HG03108 (cell line): Measurements from ENCODE around the gene TMC5.
"Not testable (repeated sequence)": the region's sequence is repeated elsewhere in the genome, so short reads cannot be mapped to it uniquely, and the experiment has no call there.

Experiments used
- ATAC-seq: cut with Tn5 transposase; IDR thresholded peaks from one replicate; pipeline ENCODE4 v1.9.1; 2021; ENCODE audit warnings: moderate library complexity; ENCODE audit not compliant: unreplicated experiment

Gene TMC5

GRCh38 chr16:19406891-19407491 is 10.7 kb upstream of the TMC5 start:
- no peak for ATAC-seq

GRCh38 chr16:19410435-19411171 is 7.1 kb upstream of the TMC5 start:
- no peak for ATAC-seq

GRCh38 chr16:19411298-19411697 is 6.4 kb upstream of the TMC5 start:
- ATAC-seq = no peak

DNA sequence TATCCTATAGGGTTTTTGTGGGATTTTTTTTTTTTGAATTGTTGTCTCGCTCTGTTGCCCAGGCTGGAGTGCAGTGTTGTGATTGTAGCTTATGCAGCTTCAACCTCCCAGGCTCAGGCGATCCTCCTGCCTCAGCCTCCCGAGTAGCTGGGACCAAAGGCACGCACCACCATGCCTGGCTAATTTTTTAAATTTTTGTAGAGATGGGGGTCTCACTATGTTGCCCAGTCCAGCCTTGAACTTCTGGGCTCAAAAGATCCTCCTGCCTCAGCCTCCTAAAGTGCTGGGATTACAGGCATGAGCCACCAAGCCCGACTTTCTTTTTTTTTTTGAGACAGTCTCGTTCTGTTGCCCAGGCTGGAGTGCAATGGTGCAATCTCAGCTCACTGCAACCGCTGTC is 5.6 kb upstream of the TMC5 start:
- not testable (repeated sequence) for ATAC-seq

DNA sequence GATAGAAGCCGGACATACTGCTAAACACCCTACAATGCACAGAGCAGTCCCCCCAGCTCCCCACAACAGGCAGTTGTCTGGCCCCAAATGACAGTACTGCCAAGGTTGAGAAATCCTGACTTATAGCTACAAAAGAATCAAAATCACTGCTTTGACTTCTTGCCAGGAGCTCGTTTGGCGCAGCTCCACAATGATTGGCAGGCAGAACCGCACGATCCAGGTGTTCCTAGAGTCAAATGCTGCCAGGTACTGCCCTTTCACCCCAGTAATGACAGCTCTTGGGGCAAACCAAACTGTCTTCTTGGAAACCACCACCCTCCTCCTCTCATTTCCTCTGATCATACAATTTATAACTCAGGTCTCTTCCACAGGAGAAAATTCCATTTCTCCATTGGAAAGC is 2.2 kb upstream of the TMC5 start:
- ATAC-seq = no peak

DNA sequence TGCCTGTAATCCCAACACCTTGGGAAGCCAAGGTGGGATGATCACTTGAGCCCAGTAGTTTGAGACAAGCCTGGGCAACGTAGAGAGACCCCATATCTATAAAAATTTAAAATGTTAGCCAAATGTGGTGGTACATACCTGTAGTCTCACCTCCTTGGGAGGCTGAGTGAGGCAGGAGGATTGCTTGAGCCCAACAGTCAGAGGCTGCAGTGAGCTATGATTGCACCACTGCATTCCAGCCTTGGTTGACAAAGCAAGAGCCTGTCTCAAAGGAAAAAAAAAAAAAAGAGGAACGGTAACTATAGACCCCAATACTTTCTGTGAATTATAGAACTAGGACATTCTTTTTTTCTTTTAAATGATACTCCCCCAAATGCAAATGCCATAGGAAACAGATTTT is 1.8 kb upstream of the TMC5 start:
- ATAC-seq = no peak

DNA sequence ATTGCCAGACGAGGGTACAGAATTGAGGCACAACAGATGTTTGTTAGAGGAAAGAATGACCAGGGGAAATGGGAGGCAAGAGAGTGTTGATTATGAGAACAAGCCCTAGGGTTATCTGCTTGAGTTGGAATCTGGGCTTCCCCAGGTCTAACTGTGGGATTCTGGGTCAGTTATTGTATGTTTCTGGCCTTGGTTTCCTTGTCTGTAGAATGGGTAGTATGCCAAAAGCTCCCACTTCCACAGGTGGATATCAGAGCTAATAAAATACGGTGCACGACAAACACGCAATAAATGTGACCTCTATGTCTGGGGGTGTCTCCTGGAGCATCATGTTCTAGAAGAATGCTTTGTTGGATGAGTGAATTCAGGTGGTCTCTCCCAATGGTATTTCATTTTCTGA is 517 bp downstream of the TMC5 start:
- no peak for ATAC-seq

DNA sequence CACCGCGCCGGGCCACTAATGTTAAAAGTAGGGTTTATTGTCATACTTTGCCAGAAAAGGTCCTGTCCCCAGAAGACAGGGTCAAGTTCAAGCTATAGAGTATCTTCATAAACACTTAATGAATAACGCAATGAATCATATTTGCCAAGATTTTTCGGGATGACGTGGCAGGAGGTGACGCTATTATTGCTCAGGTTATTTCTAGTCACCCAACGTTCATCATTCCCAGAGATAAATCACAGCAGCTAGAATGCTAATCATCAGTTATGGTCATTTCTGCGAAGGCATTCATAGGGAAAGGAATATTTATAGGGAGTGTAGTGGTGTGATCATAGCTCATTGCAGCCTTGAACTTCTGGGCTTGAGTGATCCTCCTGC is 2.0 kb downstream of the TMC5 start:
- ATAC-seq = no peak

GRCh38 chr16:19424478-19424877 is 6.8 kb downstream of the TMC5 start:
- ATAC-seq = no peak

- ATAC-seq = no peak
Observed at GRCh38 chr16:19430345-19430744, 12.7 kb downstream of the TMC5 start.

- no peak for ATAC-seq
Observed at GRCh38 chr16:19431636-19432340, 14.1 kb downstream of the TMC5 start.

- ATAC-seq = no peak
Observed at GRCh38 chr16:19432429-19432828, 14.7 kb downstream of the TMC5 start.

DNA sequence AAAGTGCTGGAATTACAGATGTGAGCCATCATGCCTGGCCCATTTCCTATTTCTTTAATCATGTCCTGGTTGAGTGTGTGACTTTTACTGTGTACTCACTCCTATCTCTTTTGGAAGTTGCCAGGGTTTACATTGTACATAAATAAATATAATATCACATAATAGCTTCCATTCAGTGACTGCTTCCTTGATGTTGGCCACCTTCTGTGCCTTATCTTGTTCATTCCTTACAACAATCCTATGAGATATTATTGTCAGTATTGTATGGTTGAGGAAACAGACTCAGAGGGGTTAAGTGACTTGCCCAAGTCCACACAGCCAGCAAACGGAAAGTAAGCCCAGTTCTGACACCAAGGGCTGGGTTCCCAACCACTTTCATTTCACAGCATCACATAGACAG is 16.9 kb downstream of the TMC5 start:
- ATAC-seq = no peak

- ATAC-seq = no peak
Observed at GRCh38 chr16:19436540-19436939, 18.9 kb downstream of the TMC5 start.

- no peak for ATAC-seq
Observed at GRCh38 chr16:19437280-19437679, 19.6 kb downstream of the TMC5 start.

DNA sequence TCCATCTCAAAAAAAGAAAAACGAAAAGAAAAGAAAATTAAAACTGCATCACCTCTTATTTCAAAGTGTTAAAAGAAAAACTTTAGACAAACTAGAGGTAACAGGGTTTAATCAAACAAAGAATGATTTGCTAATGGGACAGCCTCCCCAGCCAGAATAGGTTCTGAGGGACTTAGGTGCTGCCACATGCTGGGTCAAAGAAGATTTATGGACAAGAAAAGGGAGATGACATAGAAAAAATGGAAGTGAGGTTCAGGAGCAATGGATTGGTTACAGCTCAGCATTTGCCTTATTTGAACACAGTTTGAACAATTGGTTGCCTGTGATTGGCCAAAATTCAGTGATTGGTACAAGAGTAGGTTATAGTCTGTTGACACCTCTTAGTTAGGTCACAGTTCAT is 21.1 kb downstream of the TMC5 start:
- no peak for ATAC-seq

GRCh38 chr16:19439483-19439882 is 21.8 kb downstream of the TMC5 start:
- no peak for ATAC-seq

- no peak for ATAC-seq
Observed at GRCh38 chr16:19443659-19444058, 26.0 kb downstream of the TMC5 start.

DNA sequence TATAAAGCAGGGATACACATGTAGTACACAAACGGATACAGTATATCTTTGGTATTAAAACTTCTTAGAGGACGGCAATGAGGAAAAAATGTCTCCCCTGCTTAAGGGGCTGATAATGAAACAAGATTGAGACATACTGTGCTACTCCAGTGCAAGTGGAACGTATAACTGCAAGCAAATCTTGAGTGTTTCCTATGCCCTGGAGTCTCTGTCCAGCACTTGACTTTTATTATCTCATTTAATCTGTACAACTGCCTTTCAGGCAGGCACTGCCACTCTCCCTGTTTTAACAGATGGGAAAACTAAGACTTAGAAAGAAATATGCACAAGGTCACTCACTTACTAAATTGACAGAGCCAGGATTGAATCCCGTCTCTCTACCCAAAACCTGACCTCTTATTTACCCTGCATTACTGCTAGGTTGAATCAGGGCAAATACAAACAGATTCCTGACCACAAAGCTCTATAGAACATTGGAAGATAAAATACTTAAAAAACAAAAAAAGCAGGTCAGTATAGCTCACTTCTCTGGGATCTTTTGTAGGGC is 28.7 kb downstream of the TMC5 start:
- ATAC-seq = no peak

- ATAC-seq = no peak
Observed at GRCh38 chr16:19446886-19447285, 29.2 kb downstream of the TMC5 start.

- ATAC-seq = no peak
Observed at GRCh38 chr16:19450186-19450585, 32.5 kb downstream of the TMC5 start.
